SIG-M5 (cell line): ENCODE results near the gene PJVK.

Experiments
- DNase-seq: peaks from one replicate; lab custom pipeline; 2025; lab: John Stamatoyannopoulos, UW

Gene PJVK

GRCh38 chr2:178480227-178481181 is 29.3 kb downstream of the PJVK start, which contains the start of gene PLEKHA3:
Gene PLEKHA3 (plus strand): TSS chr2:178480457. CDS start chr2:178480870, 413 bp downstream.
- peak; percentile 63 for DNase-seq

DNA sequence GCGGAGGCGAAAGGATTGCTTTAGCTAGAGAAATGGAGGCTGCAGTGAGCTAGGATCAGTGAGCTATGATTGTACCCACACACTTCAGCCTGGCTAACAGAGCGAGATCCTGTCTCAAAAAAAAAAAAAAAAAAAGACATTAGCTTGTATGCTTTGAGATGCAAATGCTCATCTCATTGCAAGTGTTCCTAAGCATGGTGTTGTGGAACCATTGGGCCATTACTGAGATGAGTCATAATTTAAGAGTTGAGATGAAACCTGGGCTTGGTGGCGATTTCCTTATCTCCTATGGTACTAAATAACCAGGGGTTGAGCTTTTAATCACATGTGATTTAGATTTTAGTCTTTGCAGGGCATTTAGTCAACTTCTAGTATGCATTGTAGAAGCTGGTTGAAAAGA is 31.3 kb downstream of the PJVK start:
- DNase-seq, result no peak

DNA sequence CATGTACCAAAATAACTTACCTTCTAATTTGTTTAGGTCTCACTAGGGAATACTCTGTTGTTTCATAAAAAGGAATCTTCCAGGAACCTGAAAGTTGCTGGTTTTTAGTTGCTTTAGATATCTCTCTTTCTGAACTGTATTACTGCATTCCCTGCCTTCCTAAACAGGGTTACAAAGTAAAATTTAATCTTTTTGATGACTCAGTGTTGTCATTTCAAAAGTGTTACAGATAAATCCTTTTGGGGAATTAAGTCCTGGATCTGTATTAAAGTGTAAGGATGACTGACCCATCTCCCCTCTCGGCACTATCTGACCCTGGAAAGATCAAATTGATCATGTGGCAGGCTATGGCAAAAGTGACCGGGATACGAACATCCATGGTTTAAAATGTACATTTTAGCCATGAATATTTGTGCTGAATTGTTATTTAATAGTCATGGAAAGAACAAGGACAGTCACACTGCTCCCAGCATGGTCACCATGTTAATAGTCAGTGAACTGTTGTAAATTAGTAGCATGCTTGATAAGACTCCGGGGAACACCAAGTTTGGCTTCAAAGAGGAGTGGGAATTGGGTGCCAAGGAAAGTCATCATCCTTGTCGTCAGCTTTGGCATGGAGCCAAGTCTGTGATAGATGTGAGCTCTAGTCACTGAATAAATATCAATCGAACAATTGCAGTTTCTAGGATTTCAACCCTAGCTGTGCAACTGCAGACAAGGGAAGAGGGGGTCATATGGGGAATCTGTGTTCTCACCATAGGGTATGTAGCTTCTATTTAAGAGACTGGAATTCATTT is 33.3 kb downstream of the PJVK start:
- DNase-seq, result no peak

DNA sequence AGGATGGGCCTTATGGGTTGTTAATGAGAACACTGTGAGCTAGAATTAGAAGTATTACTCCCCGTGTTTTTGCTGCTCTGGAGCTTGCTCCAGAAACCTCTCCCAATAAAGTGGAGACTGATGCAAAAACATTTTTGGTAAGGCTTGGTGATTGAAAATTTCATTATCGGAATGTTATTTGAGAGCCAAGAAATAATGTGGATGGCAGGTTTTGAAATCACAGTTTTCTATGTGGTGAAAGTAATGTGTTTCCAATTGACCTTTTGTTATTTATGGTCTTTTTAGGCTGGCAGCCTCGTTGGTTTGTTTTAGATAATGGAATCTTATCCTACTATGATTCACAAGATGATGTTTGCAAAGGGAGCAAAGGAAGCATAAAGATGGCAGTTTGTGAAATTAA is 34.2 kb downstream of the PJVK start:
- DNase-seq, result no peak

- DNase-seq, result no peak
Observed at GRCh38 chr2:178491612-178492011, 40.4 kb downstream of the PJVK start.

GRCh38 chr2:178496049-178496448 is 44.9 kb downstream of the PJVK start:
- DNase-seq, result no peak

- DNase-seq, result no peak
Observed at GRCh38 chr2:178498137-178498536, 47.0 kb downstream of the PJVK start.

DNA sequence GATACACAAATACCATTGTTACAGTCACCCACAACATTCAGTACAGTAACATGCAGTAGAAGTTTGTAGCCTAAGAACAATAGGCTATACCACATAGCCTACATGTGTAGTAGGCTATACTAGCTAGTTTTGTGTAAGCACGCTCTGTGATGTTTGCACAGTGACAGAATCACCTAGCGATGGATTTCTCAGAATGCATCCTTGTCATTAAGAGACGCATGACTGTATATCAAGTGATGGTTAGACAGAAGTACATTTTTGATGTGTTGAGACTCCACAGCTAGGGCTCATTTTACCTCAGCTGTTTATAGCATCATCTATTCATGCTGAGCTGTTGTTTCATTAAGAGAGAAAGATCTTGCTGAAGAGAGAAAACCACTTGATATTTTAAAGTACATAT is 48.5 kb downstream of the PJVK start:
- DNase-seq, result no peak

GRCh38 chr2:178502751-178503150 is 51.6 kb downstream of the PJVK start:
- DNase-seq, result no peak

GRCh38 chr2:178506101-178506500 is 54.9 kb downstream of the PJVK start:
- no peak for DNase-seq

GRCh38 chr2:178506524-178506923 is 55.3 kb downstream of the PJVK start:
- DNase-seq, result no peak

- DNase-seq, result no peak
Observed at GRCh38 chr2:178506949-178507348, 55.8 kb downstream of the PJVK start.

DNA sequence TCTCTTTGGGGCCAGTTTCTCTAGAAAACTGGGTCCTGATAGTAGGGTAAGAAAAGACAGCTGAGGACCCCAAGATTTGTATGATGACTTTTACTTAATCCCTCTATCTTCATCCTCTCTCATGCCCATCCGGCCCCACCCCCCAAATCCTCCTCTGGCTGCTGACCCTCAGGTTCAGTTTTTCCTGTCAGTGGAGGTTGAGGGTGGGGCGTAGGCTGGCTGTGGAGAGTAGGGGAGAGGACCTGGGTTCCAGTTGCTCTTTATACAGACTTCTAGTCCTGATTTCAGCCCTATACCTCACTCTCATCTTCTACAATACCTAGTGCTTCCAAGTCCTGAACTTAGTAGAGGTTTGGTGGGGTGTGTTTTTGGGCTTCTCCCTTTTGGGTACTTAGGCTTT is 57.5 kb downstream of the PJVK start:
- DNase-seq, result no peak

- DNase-seq, result no peak
Observed at GRCh38 chr2:178510384-178510783, 59.2 kb downstream of the PJVK start.
